Small intestine (tissue), 7 donors: Measurements from ENCODE around the gene SEMA6D. TPM values are rescaled to one million over a fixed set of nuclear protein-coding genes. Genes with fewer than 3 reads are reported as not detected.

Experiments used
- DNase-seq, 2 donors: peaks; one replicate each; pipeline versions ENCODE4 v3.0.0 to v3.0.0-alpha.2; 2013
- FAIRE-seq: peaks from 2 replicates; lab custom pipeline; 2012; peaks lifted over from hg19 to GRCh38; lab: Jason Lieb, UNC
- H3K27ac ChIP-seq, 3 donors: one replicate each; pipeline ENCODE4 v1.5.1; 2013; ENCODE audit warnings: low read length in 2 of 3, mild to moderate bottlenecking in 2 of 3, control low read depth in 1 of 3, inconsistent platforms in 1 of 3, low read depth in 1 of 3, moderate library complexity in 1 of 3
- H3K27me3 ChIP-seq, 3 donors: one replicate each; pipeline ENCODE4 v1.6.1; 2013; ENCODE audit warnings: low read length in 3 of 3, inconsistent platforms in 1 of 3; ENCODE audit not compliant: control insufficient read depth in 3 of 3, insufficient read depth in 3 of 3
- H3K36me3 ChIP-seq, 3 donors: one replicate each; pipeline ENCODE4 v1.6.1; 2013; ENCODE audit warnings: low read length in 3 of 3, inconsistent platforms in 1 of 3, low read depth in 1 of 3, mild to moderate bottlenecking in 1 of 3, moderate library complexity in 1 of 3; ENCODE audit not compliant: control insufficient read depth in 3 of 3, insufficient read depth in 2 of 3
- H3K4me1 ChIP-seq, 3 donors: one replicate each; pipeline ENCODE4 v1.6.1; 2013; ENCODE audit warnings: low read length in 2 of 3, inconsistent platforms in 1 of 3, low read depth in 1 of 3, mild to moderate bottlenecking in 1 of 3, moderate library complexity in 1 of 3; ENCODE audit not compliant: control insufficient read depth in 3 of 3, insufficient read depth in 2 of 3
- H3K4me3 ChIP-seq, 3 donors: one replicate each; pipeline ENCODE4 v1.5.1; 2013; ENCODE audit warnings: low read length in 3 of 3, control low read depth in 1 of 3, inconsistent platforms in 1 of 3, low read depth in 1 of 3, mild to moderate bottlenecking in 1 of 3, moderate library complexity in 1 of 3
- H3K9me3 ChIP-seq, 2 donors: one replicate each; pipeline ENCODE4 v1.6.1; 2013; ENCODE audit warnings: low read depth in 1 of 2, low read length in 1 of 2; ENCODE audit not compliant: control insufficient read depth in 2 of 2, insufficient read depth in 1 of 2
- WGBS, 3 donors: extraction: QIAGEN DNeasy Blood & Tissue Kit; methylation state at CpG; one replicate each; pipeline ENCODE4 v1.1.7; 2013; 5-methylcytosine and 5-hydroxymethylcytosine counted together
- polyA plus RNA-seq, 4 donors: library from polyadenylated mRNA; stranded (reverse) in 3 of 4; unstranded in 1 of 4; fragments of 200-250 nt in 3 of 4; fragments of 120-200 nt in 1 of 4; gene quantifications; one replicate each; pipeline versions ENCODE4 v1.2.1 to v1.2.3, GENCODE V29; 2013
- donor health status: healthy with polysubstance abuse.
- donor health status: control.
- donor health status: control.
- donor health status: Bipolar disorder and iron deficiency.
- donor health status: healthy.

The SEMA6D gene
- polyA plus RNA-seq, 4 donors = 14.6 to 55.6 (median 23.9) TPM

DNA sequence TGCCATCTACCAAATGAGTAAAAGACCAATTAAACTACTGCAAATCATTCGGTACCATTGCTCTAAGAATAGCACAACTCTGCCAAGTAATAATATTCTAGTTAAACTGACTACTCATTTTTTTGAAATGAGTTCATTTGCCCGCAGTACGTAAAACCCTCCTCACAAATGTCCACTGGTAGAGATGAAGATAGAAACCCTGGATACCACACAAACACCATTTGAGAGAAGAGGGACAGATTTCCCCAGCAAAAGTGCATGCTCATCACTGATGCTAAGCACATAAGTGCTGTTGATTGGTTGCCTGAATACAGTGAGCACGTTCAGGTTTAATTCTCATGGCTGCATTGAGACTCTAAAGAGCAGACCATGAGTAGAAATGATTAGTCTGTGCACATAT is 34.6 kb upstream of the SEMA6D start:
- FAIRE-seq = no peak
- WGBS, 3 donors = 87 to 89% (median 88%) methylated on average over 4 of the region's 4 CpGs
- no peak overlapping the region for H3K4me3 ChIP-seq

DNA sequence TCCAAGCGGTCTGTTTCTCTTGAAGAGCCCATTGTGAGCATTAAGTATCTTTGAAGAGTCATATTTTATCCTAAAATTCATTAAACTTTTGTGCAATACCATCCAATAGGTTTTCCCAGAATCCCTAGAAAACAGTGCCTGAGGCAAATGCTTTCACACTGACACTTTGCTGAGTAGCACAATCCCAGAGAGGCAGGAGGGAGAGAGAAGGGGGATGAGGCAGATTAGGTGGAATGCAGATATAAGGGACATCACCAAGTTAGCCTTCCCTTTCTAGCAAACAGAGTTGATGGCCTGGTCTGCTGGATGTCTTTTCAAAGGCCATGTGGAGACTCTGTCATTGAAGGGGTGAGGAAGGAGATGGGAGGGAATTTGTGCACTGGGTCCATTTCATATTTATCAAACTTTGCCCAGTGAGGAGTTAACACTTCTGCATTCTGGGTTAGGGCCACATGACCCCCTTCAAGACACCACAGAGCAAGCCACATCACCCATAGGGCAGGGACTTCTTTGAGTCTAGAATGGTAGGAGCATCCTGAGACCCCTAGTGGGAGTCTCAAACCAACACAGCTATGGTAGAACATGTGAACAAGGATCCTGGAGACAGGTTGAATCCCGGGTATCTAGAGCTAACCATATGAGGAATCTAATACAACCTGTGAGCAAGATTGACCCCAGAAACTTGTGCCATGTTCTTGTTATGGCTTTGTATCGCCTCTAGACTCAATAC is 32.0 kb upstream of the SEMA6D start:
- Histone ChIP-seq H3K27me3 (no peaks in the 10 kb centered on the region), H3K4me3 (no peak overlapping the region), H3K9me3 (no peaks in the 10 kb centered on the region), H3K4me1 (no peaks in the 10 kb centered on the region), H3K27ac (no peak overlapping the region), H3K36me3 (no peaks in the 10 kb centered on the region)
- no peak for FAIRE-seq
- no peak for DNase-seq
- 75 to 84% (median 80%) methylated on average over 3 of the region's 3 CpGs for WGBS, 3 donors

More for the DNA sequence above, 34.6 kb upstream of the SEMA6D start:
- Histone ChIP-seq H3K36me3 (no peaks in the 10 kb centered on the region), H3K27me3 (no peaks in the 10 kb centered on the region), H3K27ac (no peak overlapping the region), H3K4me1 (no peaks in the 10 kb centered on the region), H3K9me3 (no peaks in the 10 kb centered on the region)
- DNase-seq = no peak

DNA sequence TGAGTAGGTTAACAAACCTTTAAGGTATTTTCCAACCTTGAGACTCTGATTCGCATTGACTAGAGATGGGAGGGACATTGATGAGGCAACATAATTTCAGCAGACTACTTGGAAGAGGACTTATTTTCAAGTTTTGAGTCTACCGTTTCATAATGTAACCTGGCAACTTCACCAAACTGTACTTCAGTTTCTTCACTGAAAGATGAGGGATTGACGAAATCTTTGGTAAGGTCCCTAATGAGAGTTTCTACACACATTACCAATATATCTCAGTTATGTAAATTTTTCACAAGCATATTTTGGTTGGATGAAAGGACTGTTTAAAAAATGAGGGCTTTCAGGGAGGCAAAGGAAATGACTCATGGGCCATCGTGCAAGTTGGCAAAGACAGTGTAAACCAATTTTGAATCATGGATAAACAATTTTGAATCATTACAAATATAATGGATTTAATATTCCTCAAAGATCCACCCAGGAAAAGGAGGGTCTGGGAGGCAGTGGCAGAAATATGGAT is 28.7 kb upstream of the SEMA6D start:
- no peak overlapping the region for H3K4me3 ChIP-seq
- DNase-seq (no peak), FAIRE-seq (no peak)
- H3K36me3 ChIP-seq = no peaks in the 10 kb centered on the region
- H3K9me3 ChIP-seq = no peaks in the 10 kb centered on the region
- no peaks in the 10 kb centered on the region for H3K27me3 ChIP-seq
- H3K27ac ChIP-seq = no peak overlapping the region
- H3K4me1 ChIP-seq = no peaks in the 10 kb centered on the region
- 63 to 79% (median 74%) methylated on average over 4 of the region's 4 CpGs for WGBS, 3 donors

DNA sequence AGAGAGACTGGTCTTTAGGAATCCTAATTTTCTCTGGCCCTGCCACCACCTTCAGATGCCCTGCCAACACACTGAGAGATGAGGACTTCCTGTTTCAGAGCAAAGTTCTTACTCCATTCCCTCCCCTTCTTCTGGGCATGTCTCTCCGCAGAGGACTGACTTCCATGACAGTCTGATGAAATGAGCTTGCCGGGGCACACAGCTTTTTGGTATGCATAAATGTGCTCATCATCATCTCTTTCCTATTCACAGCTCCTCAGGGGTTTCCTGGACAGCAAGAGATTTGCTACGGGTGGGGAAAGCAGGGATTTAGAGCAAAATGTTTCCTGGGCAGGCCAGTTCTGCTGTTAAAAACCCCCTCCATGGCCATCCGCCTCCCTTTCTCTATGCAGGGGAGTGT is 27.6 kb upstream of the SEMA6D start:
- no peak for FAIRE-seq
- Histone ChIP-seq H3K27ac (no peak overlapping the region), H3K4me1 (no peaks in the 10 kb centered on the region), H3K36me3 (no peaks in the 10 kb centered on the region), H3K27me3 (no peaks in the 10 kb centered on the region), H3K9me3 (no peaks in the 10 kb centered on the region), H3K4me3 (no peak overlapping the region)
- WGBS, 3 donors = 82 to 89% (median 88%) methylated on average over 4 of the region's 4 CpGs
- DNase-seq = no peak

DNA sequence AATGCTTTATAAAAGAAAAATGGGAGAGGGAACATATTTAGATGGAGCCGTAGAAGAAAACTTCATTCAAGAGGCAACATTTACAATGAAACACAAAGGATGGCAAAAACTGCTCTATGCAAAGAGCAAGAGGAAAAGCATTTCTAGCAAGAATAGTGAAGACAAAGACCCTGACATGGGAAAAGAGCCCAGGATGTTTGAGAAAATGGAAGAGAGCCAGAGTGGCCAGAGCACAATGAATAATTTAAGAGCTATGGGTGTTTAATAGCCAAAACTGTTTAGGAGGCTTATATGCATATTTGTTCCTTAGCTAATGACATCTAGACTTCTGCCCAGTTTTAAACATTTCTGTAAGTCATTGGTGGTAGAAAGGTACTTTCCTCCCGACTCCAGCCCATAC is 25.4 kb upstream of the SEMA6D start:
- FAIRE-seq (no peak), DNase-seq (no peak)
- 84 to 96% (median 87%) methylated on average over 2 of the region's 2 CpGs for WGBS, 3 donors
- H3K4me1 ChIP-seq = no peaks in the 10 kb centered on the region
- H3K36me3 ChIP-seq = no peaks in the 10 kb centered on the region
- H3K4me3 ChIP-seq = no peak overlapping the region
- no peak overlapping the region for H3K27ac ChIP-seq
- H3K9me3 ChIP-seq = no peaks in the 10 kb centered on the region
- no peaks in the 10 kb centered on the region for H3K27me3 ChIP-seq

DNA sequence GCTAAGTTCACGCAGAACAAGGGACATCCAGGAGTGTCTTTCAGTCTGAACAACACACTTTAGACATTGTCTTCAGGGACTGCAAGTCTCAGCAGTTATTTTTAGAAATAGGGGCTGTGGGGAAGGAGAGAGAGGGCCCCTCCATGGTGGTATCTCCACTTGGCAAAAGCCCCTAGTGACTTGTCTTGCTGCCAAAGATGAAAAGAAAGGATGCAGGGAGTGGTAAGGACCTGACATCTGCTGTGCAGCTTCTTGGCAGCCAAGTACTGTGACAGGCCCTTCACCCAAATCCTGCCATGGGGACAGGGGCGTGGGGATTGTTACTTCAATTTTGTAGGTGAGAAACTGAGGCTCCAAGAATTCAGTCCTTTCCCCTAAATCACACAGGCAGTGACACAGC is 21.0 kb upstream of the SEMA6D start:
- Histone ChIP-seq H3K9me3 (peaks cover 0 to 5% of the 10 kb centered on the region in 2 donors), H3K36me3 (no peaks in the 10 kb centered on the region), H3K4me3 (no peak overlapping the region), H3K27ac (no peak overlapping the region), H3K4me1 (no peaks in the 10 kb centered on the region), H3K27me3 (no peaks in the 10 kb centered on the region)
- no peak for DNase-seq
- no peak for FAIRE-seq
- WGBS, 3 donors = 83 to 91% (median 85%) methylated on average over 2 of the region's 2 CpGs

DNA sequence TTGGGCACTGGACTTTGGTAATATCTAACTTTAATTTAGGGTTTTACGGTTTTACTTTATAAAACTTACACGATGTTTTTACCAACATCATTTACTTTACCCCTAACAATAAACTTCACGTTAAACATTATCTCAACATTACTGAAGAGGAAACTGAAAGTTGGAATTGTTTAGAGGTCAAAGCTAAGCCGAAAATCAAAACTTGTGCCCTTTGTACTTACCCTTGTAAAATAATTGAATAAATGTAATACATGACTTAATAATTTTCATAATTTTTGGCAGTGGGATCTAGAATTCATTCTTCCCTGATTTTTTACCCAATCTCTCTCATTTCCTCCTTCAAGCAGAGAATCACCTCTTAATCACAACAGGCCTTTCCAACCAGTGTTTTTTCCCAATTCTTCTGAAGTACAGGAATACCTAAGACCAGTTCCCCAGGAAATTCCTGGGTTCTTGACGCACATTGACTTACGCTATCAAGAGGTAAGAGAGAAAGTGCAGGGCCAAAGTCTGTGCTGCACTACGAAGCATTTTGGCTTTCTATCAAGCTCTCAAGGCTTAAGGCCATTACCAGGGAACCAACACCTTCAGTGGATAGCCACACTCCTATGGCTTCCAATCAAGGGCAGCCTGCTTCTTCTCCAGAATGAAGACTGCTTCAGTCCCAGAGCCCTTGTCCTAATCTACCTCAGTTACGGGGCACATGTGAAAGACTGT is 11.9 kb upstream of the SEMA6D start:
- peak; percentile 75 to 94 for DNase-seq

DNA sequence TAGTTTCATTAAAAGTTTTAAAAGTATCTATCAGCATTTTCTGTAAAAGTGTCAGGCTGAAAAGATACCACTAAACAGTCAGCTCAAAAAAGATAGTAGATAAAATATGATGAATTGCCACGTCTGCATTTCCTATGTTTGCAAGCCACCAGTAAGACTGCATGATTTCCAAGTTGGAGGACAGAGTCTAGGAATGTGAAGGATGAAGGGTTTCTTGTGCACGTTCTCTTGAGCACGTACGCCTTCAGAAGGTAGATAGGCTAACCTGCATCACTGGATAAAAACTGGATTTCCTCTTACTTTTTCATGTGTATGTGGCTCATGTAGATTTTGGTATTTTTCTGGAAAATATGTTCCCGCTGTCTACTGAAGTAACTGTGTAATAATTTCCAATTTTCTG is 9.9 kb upstream of the SEMA6D start:
- WGBS, 3 donors = 68 to 85% (median 74%) methylated on average over 5 of the region's 5 CpGs
- H3K4me1 ChIP-seq = peaks cover 6 to 51% (median 7%) of the 10 kb centered on the region in 3 donors
- no peaks in the 10 kb centered on the region for H3K36me3 ChIP-seq
- H3K27me3 ChIP-seq = no peaks in the 10 kb centered on the region
- FAIRE-seq (no peak), DNase-seq (peak; percentile 41 to 55)
- no peaks in the 10 kb centered on the region for H3K9me3 ChIP-seq
- no peak overlapping the region for H3K4me3 ChIP-seq
- peak overlapping the region; percentile 75 to 92 (median 80) for H3K27ac ChIP-seq

More for the DNA sequence above, 11.9 kb upstream of the SEMA6D start:
- Histone ChIP-seq H3K27ac (peak overlapping the region; percentile 77 to 92 (median 86)), H3K27me3 (no peaks in the 10 kb centered on the region), H3K4me3 (no peak overlapping the region), H3K36me3 (no peaks in the 10 kb centered on the region), H3K9me3 (peaks cover 0 to 1% of the 10 kb centered on the region in 2 donors), H3K4me1 (peaks cover 6 to 44% (median 7%) of the 10 kb centered on the region in 3 donors)
- peak; percentile 44 for FAIRE-seq
- 15 to 59% (median 38%) methylated on average over 8 of the region's 8 CpGs for WGBS, 3 donors
